ENCODE measurements around the gene LRRC40. TPM values are rescaled to one million over a fixed set of nuclear protein-coding genes. Genes with fewer than 3 reads are reported as not detected.

Gene LRRC40
- total RNA-seq, 1 donor from 2014 or later = 16.7 TPM

GRCh38 chr1:70234733-70235132 is 29.4 kb upstream of the LRRC40 start:
- H3K27me3 Mint-ChIP-seq = no peaks in the 10 kb centered on the region
- POLR2A ChIA-PET = no interaction called here
- no peak overlapping the region for H3K27ac Mint-ChIP-seq
- H3K9me3 Mint-ChIP-seq = no peaks in the 10 kb centered on the region
- DNase-seq (no peak), ATAC-seq (ENCODE audit: low read depth) (no peak)
- H3K4me3 Mint-ChIP-seq = no peak overlapping the region
- H3K36me3 Mint-ChIP-seq (ENCODE audit: low read depth) = peaks cover 88% of the 10 kb centered on the region
- peaks cover 2% of the 10 kb centered on the region for H3K4me1 Mint-ChIP-seq
- no peak for TF ChIP-seq CTCF (IDR thresholded peaks at IDR 0.05)
- intact Hi-C loops (cut with micrococcal nuclease) = no loop called here
- CTCF ChIA-PET = no interaction called here

DNA sequence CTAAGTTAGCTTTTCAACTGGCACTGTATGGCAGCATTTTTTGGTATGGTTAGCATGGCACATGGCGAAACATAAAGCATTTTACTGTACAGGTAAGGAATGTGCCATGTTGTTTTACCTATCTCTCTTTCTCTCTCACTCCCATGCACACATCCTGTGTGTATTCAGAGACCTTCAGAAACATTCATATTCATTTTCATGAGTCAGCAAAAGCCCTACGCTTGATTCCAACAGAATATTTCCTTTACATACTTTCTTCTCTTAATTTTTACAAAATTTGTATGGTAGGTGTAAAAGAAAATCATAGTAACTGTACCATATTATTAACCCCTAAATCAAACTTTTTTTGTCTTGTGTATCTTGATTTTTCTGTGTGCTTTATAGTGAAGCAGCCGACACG is 26.1 kb upstream of the LRRC40 start:
- H3K4me1 Mint-ChIP-seq = peaks cover 12% of the 10 kb centered on the region
- ChIA-PET POLR2A (no interaction called here), CTCF (no interaction called here)
- H3K36me3 Mint-ChIP-seq (ENCODE audit: low read depth) = peaks cover 84% of the 10 kb centered on the region
- intact Hi-C loops (cut with micrococcal nuclease) = no loop called here
- TF ChIP-seq CTCF (IDR thresholded peaks at IDR 0.05) = no peak
- no peaks in the 10 kb centered on the region for H3K9me3 Mint-ChIP-seq
- DNase-seq (no peak), ATAC-seq (ENCODE audit: low read depth) (no peak)
- no peak overlapping the region for H3K4me3 Mint-ChIP-seq
- no peaks in the 10 kb centered on the region for H3K27me3 Mint-ChIP-seq
- H3K27ac Mint-ChIP-seq = no peak overlapping the region

DNA sequence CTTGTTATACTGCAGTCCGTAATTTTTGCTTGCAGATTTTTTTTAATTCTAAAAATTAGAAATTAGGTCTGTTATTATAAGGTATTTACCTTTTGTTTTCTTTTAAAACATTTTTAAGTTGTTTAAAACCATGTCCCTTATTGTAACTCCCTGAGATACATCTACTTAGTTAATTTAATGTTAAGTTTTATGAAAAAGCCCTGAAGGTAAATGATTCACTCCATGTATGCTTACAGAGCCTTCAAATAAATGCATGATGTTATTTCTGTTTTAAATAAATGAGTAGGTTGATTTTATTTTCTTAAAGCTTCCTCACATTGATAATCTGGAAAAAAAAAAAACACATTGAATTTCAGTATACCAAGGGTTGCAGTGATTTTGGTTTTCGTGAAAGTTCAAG is 23.3 kb upstream of the LRRC40 start:
- Mint-ChIP-seq H3K9me3 (no peaks in the 10 kb centered on the region), H3K27me3 (no peaks in the 10 kb centered on the region), H3K4me1 (peaks cover 24% of the 10 kb centered on the region), H3K36me3 (ENCODE audit: low read depth) (peaks cover 73% of the 10 kb centered on the region), H3K27ac (no peak overlapping the region), H3K4me3 (no peak overlapping the region)
- POLR2A ChIA-PET = no interaction called here
- ATAC-seq (ENCODE audit: low read depth) (no peak), DNase-seq (no peak)
- intact Hi-C loops (cut with micrococcal nuclease) = no loop called here
- CTCF ChIA-PET = no interaction called here
- TF ChIP-seq CTCF (IDR thresholded peaks at IDR 0.05) = no peak

- peaks cover 70% of the 10 kb centered on the region for H3K36me3 Mint-ChIP-seq (ENCODE audit: low read depth)
- no peak for DNase-seq
- CTCF ChIA-PET = no interaction called here
- no peak overlapping the region for H3K27ac Mint-ChIP-seq
- H3K27me3 Mint-ChIP-seq = no peaks in the 10 kb centered on the region
- intact Hi-C loops (cut with micrococcal nuclease) = no loop called here
- POLR2A ChIA-PET = no interaction called here
- no peak for TF ChIP-seq CTCF (IDR thresholded peaks at IDR 0.05)
- no peak overlapping the region for H3K4me3 Mint-ChIP-seq
- H3K9me3 Mint-ChIP-seq = no peaks in the 10 kb centered on the region
- peaks cover 36% of the 10 kb centered on the region for H3K4me1 Mint-ChIP-seq
- ATAC-seq (ENCODE audit: low read depth) = no peak
Measured at GRCh38 chr1:70227439-70227838, 22.1 kb upstream of the LRRC40 start.

GRCh38 chr1:70224954-70225353 is 19.6 kb upstream of the LRRC40 start:
- ATAC-seq (ENCODE audit: low read depth) (no peak), DNase-seq (no peak)
- ChIA-PET CTCF (no interaction called here), POLR2A (no interaction called here)
- Mint-ChIP-seq H3K4me1 (peaks cover 52% of the 10 kb centered on the region), H3K36me3 (ENCODE audit: low read depth) (peaks cover 55% of the 10 kb centered on the region), H3K4me3 (no peak overlapping the region), H3K27me3 (no peaks in the 10 kb centered on the region), H3K27ac (no peak overlapping the region), H3K9me3 (no peaks in the 10 kb centered on the region)
- intact Hi-C loops (cut with micrococcal nuclease) = loop anchor here (2.0 kb wide), 1 partner anchor 16 kb away; no protein-coding TSS in a partner anchor
- TF ChIP-seq CTCF (IDR thresholded peaks at IDR 0.05) = no peak
